NCI-H2029 (cell line): ENCODE data around the gene ST8SIA3.
"Not testable (repeated sequence)": the region's sequence is repeated elsewhere in the genome, so short reads cannot be mapped to it uniquely, and the experiment has no call there.

ENCODE experiments used
- DNase-seq: peaks from one replicate; lab custom pipeline; 2025; lab: John Stamatoyannopoulos, UW

The ST8SIA3 gene

GRCh38 chr18:57364460-57364859 lies 12.1 kb downstream of the ST8SIA3 start:
- DNase-seq, result no peak

DNA sequence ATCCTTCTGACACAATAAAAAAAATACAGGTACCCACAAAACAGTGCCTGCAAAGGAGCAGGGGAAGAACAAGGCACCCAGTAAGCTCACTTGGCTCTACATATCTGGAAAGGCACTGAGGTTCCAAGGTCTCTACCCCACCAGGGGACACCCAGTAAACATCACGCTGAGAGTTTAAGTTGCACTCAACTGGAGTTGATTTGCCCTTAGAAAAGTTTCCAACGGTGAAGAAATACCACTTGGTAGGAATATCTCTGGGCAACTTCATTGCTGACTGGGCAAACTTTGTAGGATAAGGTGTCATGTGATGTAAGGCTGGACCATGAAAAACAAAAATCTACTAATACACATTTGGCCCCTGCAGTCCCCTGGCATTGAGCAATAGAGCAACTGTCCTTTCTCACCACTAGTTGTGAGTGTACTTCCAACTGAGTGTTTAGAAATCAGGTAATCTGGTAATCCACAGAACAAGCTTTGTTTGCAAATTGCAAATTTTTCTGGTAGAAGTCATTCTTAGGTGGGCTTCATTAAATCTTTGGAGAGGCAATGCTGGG lies 14.2 kb downstream of the ST8SIA3 start:
- no peak for DNase-seq

DNA sequence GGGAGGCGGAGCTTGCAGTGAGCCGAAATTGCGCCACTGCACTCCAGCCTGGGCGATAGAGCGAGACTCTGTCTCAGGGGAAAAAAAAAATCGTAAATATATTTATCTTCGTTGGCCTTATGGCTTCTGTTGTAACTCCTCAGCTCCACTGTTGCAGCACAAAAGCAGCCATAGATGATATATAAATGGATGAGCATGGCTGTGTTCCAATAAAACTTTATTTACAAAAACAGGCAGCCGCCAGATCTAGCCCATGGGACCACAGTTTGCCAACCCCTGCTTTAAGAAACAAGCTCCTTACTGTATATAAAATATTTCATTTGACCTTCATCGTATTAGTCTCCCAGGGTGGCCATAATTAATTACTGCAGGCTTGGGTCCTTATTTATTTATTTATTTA lies 20.1 kb downstream of the ST8SIA3 start:
- DNase-seq, result no peak

DNA sequence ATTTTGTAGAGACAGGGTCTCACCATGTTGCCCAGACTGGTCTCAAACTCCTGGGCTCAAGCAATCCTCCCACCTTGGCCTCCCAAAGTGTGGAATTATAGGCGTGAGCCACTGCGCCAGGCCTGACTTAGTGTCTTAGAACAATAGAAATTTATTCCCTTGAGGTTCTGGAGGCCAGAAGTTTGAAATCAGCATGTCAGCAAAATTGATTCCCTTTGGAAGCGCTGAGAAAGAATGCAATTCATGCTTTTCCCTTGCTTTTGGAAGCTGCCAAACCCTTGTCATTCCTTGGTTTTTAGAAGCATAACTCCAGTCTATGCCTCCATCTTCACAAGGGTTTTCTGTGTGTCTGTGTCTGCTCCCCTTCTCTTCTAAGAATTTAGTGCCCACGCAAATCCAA lies 20.7 kb downstream of the ST8SIA3 start:
- DNase-seq, result no peak

- no peak for DNase-seq
Observed at GRCh38 chr18:57376503-57376902, 24.1 kb downstream of the ST8SIA3 start.

DNA sequence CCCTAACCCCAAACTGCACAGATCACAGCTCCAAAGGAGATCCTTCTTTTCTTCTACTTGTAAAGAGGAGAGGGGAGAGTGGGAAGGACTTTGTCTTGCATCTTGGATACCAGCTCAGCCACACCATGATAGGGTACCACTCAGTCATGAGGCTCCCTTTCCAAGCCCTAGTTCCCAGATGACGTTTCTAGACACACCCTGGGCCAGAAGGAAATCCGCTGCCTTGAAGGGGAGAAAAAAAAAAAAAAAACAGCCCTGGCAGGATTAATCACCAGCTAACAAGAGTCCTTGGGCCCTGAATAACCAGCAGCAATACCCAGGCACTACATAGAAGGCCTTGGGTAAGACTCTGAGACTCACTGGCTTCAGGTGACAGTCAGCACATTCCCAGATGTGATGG lies 36.9 kb downstream of the ST8SIA3 start:
- DNase-seq, result no peak

GRCh38 chr18:57390044-57390443 lies 37.7 kb downstream of the ST8SIA3 start:
- DNase-seq, result no peak

DNA sequence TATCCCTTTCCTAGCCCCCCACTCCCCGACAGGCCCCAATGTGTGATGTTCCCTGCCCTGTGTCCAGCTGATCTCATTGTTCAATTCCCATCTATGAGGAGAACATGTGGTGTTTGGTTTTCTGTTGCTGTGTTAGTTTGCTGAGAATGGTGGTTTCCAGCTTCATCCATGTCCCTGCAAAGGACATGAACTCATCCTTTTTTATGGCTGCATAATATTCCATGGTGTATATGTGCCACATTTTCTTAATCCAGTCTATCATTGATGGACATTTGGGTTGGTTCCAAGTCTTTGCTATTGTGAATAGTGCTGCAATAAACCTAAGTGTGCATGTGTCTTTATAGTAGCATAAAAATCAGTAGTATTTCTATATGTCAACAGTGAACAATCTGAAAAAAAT lies 42.4 kb downstream of the ST8SIA3 start:
- not testable (repeated sequence) for DNase-seq

GRCh38 chr18:57396831-57397230 lies 44.5 kb downstream of the ST8SIA3 start:
- DNase-seq, result not testable (repeated sequence)

GRCh38 chr18:57397440-57398132 lies 45.2 kb downstream of the ST8SIA3 start:
- no peak for DNase-seq

GRCh38 chr18:57404345-57404744 lies 52.0 kb downstream of the ST8SIA3 start:
- DNase-seq, result no peak

- DNase-seq, result no peak
Observed at GRCh38 chr18:57409650-57410049, 57.3 kb downstream of the ST8SIA3 start.

DNA sequence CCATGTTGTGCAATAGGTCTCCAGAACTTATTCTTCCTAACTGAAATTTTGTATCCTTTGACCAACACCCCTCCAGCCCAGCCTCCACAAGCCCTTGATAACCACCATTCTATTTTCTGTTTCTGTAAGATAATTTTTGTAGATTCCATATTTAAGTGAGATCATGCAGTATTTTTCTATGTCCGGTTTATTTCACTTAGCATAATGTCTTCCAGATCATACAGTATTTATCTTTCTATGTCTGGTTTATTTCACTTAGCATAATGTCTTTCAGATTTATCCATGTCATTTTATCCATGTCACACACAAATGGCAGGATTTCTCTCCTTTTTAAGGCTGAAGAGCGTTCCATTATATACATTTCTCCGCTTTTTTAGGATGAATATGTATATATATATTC lies 58.4 kb downstream of the ST8SIA3 start:
- DNase-seq, result no peak

DNA sequence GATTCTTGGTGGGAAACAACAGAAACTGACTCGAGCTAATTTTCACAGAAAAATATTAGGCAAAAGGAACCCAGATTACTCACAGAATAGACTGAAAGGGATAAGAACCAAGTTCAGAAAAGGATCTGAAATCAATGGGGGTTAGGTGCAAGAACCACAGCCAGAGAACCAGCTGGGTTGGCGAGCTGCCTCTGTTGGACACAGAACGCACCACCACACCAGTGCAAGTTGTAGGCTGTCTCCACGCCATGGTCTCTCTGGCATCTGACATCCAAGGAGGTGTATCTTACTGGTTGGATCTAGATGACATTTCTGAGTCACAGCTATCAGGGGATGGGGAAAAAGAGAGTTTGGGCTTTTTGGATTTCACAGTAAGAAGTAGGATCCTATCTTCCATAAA lies 64.2 kb downstream of the ST8SIA3 start:
- no peak for DNase-seq
